NCI-H1105 treated with DMSO at 0.1 percent for 48 hours (cell line): ENCODE measurements around the gene FAM13C.

Source experiments
- DNase-seq: peaks from one replicate; lab custom pipeline; 2025; lab: John Stamatoyannopoulos, UW

Gene FAM13C

DNA sequence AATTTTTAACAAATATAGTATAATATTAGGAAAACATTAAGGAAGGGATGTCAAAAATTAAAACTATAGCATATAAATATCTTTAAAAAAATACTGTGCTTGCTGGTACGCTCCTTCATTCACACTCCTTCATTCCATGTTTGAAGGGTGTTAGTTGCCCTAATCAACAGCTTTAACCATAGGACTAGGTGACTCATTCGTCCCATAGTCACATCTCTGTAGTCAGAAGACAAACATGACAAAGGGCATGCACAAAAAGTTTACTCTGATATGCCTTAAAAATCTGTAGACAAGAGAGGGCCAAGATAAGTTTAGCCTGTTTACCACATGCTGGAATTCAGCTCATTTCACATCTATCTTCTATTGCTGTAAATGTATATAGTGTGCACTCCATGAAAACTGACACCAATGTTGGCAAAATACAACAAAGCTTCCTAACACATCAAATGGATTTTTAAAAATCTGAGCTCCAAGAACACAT is 646 bp downstream of the FAM13C start:
- no peak for DNase-seq

DNA sequence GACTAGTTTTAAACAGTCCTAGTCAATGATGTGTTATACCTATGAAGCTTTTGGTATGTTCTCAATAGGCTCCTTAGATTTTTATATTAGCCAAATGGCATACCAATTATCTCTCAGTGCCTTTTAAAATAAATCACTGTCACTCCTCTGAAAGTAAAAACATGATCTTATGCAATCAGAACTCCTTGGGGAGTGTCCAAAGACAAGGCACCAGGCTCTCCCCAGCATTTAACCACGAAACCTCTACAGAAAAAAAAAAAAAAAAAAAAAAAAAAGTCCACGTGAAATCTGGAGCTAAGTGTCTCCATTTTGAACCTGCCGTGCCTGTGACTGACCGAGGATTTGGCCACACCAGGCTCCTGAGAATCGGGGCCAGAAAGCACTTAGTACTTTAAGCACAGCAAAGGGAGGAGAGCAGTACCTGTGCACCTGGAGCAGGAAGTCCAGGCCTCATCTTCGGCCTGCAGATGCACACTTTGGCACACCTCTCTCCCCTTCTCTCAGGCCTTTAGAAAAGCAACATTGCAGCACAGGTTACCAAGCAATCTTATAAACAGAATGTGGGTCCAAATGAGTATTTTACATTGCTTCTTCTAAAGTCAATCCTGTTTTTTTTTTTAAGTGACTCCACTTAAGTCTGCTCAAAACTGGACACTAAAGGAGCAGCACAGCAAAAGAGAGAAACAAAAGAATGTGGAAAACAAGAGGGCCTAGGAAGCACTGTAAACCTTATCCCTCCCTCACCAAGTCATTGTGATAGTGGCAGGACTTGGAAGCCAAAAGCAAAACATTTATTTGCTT is 1.5 kb downstream of the FAM13C start:
- DNase-seq: no peak

DNA sequence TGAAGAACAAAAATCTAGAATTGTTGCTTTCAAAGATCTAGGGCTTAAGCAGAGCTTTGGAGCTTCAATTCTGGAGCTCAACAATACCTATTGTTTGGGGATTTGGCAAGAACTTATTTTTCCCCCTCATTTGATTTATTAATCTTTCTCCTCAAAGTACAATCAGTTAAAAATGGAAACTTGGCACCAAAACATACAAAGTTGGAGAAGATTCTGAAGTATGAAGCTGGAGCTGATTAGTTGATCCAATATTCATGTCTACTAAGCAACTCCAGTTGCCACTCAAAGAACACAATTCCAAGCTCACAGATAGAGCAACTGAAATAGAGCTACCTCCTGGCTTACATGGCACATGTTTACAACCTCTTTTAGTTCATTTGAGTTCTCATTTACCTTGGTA is 3.8 kb downstream of the FAM13C start:
- DNase-seq: no peak

DNA sequence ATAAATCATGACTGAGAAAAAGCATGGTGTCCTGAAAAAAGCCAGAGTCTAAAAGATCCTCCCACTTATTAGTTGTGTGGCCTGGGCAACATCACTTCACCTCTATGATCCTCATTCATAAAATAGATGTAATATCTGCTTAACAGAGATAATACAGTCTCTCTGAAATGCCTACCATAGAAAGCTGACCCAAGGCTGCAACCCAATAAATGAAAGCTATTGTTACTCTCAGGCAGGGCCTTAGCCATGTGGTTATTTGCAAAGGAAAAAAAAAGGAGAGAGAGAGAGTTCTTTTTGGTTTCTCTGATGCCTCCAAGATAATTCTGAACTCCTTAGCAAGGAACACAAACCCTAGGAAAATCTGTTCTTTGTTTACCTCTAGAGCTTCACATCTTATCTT is 7.9 kb downstream of the FAM13C start:
- no peak for DNase-seq

DNA sequence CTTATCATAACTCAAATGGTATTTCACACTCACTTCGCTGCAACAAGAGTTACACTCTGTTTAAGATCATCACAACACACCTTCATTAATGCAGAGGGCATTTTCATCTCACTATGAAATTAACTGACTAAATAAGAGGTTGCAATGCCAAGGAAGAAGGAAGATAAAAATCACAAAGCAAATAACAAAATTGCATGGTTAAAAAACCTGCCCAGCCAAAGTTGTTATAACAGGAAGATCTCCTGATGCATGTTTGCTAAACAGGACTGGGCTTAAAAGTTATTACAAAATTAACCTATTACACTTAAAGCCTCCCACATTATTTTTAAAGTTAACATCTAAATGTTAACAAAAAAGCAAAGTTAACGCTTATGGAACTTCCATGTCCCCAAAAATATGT is 11.8 kb downstream of the FAM13C start:
- no peak for DNase-seq

DNA sequence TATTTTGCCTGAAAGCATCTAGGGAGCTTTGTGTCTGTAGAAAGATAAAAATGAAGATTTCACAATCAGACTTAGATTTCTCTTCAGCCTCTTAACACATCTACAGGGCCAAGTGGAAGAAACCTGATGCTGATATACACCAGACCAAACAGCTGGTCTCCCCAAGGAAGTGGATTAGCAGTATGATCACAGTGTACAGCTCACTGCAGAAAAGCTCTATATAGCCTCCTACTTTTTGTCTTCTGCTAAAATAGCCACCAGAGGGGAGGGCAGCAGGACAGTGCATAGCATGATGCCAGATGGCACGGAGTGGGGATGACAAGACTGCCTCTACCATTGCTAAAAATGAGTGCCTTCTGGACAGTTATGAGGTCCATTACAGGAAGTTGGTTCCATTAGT is 16.0 kb downstream of the FAM13C start:
- DNase-seq: no peak

DNA sequence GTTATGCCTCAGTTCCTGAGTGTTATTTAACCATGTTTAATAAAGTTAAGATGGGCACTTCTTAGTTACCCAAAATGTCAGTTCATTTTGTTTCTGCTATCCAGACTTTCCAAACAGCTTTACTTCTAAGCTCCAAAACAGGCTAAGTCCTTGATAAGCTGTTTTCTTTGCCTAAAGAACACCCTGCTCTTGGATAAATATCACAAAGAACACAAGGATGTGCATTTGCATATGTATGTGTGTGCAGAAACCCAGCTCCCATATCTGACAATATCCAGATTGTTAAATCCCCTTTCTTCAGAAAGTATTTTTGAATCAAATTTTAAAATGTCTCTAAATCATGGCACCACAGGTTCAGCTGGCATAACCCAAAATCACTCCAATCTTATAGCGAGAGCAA is 19.6 kb downstream of the FAM13C start:
- no peak for DNase-seq

DNA sequence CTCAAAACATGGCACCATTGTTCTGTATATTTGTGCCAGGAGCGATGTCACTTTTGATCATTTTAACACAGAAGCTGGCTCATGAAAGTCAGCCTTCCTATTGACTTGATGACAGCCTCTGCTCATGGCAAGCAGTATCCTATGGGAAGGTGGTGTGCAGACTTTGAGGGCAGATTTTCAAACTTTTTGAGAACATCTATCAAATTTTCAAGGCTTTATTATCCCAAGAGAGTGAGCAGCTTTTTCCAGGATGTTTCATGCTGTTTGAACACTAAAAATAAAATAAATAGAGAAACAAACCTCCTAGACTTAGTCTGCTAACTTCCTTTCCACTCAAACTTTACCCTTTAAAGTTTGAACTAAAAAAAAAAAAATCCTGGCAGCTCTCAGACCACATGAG is 20.3 kb downstream of the FAM13C start:
- DNase-seq: no peak

DNA sequence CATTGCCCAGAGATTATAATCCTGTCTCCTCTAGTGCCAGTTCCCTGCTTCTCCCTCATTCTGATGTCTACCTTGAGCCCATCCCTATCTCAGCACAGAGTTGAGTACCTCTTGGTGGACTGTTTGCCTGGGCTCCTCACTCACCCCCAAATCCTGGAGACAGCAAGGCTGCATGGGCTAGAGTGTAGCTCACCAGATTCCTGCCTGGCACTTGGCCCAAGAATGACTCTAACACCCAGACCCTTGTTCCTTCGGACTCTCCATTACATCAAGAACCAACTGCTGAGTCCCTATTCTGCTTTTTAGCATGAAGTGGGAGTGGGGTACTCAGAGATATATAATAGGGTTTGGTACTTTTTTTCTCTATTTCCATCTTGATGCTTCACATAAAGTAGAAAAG is 22.1 kb downstream of the FAM13C start:
- DNase-seq: no peak

DNA sequence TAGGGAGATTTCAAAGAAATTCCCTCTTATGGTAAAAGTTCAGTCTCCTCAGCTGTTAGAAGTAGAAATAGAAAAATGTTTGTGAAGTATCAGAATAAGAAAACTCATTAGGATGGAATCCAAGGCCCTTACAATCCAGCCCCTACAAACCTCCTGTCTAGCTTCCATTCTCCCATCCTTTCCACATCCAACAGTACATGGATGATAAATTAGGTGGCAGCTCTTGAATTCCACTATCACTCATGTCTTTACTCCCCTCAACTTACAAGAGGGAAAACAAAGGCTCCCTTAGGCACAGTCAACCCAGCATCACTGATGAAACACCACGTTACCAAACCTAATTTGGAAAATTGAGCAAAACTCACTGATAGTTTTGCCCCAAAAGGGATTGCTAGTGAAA is 23.0 kb downstream of the FAM13C start:
- DNase-seq: no peak

DNA sequence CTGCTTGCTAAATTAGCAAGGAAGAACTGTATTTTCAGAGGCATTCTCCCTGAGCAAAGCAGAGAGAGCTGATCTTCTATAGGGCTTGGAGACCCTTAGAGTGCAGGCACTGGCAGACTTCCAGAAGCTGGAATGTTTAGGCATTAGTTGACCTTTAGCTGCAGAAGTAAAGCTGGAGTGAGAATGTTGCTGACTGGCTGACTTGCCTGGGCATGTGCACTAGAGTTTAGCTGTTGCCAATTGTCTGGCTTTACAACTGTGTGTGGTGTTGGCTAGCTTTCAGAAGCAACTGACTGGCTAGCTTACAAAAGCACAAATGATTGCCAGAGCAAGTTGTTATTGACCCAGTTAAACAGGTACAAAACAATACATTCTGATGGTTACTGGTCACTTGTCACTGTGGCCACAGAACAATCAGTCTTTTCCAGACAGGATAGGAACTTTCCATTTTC is 25.1 kb downstream of the FAM13C start:
- DNase-seq: peak; percentile 94

DNA sequence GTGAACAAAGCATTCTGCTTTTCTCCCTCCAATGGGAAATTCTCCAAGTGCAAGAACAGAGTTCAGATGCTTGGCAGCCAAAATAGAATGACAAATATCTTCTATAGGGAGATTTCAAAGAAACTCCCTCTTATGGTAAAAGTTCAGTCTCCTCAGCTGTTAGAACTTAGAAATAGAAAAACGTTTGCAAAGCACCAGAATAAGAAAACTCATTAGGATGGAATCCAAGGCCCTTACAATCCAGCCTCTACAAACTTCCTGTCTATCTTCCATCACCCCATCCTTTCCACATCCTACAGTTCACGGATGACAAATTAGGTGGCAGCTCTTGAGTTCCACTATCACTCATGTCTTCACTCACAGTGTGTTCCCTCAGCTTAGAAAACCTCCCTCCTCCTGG is 25.7 kb downstream of the FAM13C start:
- DNase-seq: no peak

DNA sequence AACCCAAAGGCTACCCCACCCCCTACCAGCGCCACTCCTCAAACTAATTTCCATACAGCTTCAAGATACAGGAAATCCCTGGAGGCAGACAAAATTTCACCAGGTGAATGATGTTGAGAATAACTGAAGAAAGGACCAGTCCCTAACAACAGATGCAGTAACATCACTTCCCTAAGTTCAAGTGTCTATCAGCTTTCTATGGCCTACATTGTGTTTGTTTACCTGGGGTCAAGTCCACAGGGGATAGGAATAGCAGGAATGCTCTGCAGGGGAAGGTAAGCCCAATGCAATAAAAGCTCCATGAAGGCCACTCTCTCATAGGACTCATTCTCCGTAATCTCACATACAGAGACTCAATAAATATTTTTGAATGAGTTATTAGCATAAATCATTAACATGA is 26.9 kb downstream of the FAM13C start:
- no peak for DNase-seq

DNA sequence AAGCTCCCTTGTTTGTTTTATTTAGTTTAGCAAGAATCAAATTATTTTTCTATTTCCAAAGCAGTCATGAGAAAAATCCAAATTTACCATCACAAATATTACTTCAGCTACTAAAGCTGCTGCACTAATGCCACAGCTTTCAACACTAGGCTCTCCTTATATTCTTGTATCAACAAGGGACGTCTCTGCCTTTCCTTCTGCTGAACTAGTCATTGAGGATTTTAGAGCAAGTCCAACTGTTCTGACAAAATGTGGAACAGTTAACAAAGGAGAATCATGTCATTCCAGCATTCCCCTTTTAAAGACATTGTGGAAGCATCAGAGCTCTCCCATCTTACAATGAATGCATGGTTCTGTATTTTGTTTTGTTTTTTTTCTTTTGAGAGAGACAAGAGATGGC is 28.6 kb downstream of the FAM13C start:
- no peak for DNase-seq

DNA sequence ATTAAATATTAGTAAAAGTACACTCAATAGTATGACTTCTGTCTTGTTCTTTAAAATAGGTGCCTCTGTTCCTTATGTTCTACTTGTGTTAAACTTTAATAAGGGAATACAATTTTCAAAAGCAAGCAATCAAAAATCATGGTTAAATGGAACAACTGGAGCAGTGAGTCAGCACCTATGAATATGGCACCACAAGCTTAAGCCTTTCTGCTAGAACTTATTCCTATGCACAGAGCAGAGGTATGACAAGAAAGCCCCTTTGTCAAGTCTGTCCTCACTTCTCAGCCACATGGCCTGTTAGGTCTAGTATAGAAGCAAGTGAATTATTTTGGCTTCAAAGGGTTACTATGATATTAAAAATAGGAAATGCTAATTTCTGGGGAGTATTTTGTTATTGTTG is 29.8 kb downstream of the FAM13C start:
- no peak for DNase-seq

DNA sequence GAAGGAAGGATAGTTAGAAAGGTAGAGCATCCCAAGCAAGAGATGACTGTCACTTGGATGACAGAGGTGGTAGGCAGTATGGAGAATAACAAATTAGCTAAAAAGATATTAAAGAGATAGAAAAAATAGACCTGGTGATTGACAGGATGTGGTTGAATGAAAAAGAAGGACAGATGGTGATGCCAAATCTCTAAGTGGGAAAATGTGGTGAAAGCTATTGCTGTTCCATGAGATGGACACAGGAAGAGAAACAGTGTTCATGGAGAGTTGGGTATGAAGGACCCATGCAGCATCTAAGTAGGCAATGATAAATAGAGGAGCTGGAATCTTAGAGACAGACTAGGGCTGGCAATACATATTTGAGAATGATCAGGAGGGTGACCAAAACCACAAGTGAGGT is 30.7 kb downstream of the FAM13C start:
- no peak for DNase-seq

DNA sequence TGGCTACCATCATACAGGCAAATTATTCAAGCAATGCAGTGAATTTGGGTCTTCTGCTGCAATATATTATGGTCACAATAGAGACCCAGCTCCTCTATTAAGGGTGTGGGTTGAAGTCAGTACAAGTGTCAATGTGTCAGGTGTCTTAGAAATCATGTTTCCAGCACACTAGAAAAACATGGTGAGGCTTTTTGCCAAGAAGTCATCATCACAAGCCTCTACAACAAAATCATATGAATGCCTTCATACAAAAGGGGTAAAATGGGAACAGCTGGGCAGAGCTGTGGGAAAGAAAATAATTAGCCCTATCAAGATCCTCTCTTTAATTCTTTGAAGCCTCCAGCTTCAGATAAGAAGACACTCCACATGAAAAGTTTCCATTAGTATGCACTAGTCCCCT is 37.2 kb downstream of the FAM13C start:
- DNase-seq: no peak

DNA sequence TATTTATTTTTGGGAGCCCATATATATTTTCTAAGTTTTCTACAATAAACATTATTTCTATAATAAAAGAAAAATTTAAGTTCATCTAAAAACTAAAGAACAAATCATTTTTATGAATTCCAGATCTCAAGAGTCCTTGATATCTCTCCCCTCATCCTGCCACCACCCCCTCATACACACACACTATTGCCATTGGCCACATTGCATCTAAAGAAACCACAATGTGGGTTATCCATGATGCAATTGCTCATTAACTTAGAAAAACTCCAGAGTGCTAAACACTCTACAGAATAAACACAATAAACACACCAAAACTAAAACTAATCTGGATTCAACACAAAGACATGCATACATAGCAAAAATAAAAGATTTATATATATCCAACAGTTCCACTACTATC is 37.8 kb downstream of the FAM13C start:
- no peak for DNase-seq

DNA sequence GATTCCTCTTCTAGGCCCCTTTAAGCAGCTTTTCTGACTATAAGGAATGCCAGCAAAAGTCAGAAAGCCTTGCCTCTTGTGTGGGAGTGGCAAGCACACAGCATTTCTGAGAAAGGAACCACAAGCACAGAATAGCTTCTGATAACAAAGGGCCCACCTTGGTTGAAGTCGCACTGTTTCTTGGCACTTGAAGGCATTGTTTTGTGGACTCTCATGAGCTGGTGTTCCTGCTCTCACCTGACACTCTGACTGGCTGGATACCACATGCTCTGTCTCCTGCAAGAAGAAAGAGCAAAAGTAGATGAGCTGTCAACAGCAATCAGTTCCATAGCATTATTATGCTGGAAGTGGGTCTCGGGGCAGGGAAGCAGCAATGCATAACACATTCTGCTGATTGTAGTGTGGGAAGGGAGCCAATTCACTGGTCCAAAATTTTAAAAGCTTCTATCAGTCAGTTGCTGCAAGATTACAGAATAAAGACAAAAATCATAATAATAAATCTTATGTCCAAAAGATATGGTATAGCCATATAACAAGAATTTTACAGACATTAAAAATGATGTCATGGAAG is 38.4 kb downstream of the FAM13C start:
- no peak for DNase-seq

DNA sequence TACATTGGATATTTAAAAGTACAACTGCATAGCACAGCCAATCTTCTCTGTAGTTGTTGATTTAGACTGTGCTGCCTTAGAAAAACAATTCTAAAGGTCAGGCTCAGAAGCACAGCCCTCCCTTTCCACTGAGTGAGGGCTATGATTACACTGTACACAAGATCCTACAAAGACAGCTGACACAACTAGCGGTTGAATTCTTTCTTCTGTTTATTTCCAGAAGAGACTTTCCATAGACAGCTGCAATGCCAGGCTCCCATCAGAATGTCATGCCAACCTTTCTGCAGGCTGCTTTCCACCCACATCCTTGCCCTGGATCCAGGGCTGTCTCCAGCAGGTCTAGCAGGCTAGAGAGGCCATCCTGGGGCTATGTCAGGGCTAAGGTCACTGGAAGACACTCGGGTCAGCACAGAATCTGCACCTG is 39.3 kb downstream of the FAM13C start:
- DNase-seq: no peak

DNA sequence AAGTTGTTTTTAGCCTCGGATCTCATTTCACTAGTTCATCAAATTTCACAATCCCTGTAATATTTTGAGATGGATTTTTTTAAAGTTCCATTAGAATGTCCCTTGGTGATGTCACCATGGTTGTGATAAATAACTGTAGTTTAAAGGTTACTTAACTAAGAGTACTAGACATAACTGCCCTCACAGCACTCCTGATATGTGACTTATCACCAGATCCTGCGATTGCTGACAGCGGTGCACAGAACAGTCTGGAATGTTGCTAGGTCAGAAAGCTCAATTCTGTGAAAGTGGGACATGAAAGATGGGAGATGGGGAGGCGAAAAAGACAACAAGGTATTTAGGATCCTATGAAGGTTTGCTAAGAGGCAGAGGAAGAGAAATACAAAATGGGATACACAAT is 40.2 kb downstream of the FAM13C start:
- DNase-seq: no peak

DNA sequence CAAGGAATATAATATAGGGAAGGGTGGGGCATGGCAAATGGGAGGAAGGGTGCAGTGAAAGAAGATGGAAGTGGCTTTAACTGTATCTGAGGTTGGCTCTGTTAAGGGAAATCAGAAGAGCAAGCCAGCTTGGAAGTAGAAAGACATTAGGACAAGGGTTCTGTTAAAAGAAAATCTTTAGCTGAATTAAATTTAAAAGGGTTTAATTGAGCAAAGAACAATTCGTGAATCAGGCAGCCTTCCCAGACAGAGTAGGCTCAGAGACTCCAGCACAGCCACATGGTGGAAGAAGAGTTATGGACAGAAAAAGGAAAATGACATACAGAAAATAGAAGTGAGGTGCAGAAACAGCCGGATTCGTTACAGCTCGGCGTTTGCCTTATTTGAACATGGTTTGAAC is 42.0 kb downstream of the FAM13C start:
- no peak for DNase-seq

DNA sequence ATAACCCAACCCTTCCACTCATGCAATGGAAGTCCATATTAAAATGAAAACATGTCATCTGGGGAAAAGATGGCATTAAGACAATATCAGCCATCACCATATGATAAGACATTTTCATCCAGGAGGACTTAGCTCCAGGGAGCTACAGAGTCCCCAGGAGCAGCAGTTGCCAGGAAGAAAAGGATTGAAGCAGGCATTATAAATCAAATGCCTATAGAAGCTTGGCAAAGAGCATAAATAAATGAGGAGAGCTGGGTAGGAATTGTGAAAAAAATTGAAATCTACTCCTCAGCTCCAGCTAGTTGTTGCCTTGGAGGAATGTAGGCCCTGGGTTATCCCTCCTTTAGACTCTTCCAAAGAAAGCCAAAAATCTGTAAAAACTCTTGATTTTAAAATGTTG is 42.5 kb downstream of the FAM13C start:
- DNase-seq: no peak

DNA sequence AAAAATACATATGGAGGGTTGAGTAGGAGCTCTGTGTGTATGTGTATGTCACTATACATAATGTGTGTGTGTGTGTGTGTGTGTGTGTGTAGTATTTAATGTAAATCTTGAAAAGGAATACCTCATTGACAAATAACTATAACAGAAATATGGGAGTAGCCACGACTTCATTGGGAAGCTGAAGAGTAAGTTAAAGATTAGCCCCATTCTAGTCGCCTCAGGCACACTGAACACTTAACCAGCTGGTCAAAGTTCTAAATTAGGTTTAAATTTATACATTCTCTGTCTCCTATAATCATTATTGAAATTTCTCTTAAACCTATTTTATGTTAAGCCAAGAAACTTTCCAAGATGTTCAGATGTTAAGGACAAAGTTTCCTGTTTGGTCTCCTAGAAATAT is 45.3 kb downstream of the FAM13C start:
- no peak for DNase-seq
